ENCODE results near the gene PDLIM5.
"Not testable (repeated sequence)": the region's sequence is repeated elsewhere in the genome, so short reads cannot be mapped to it uniquely, and the experiment has no call there.

Gene PDLIM5, protein sequence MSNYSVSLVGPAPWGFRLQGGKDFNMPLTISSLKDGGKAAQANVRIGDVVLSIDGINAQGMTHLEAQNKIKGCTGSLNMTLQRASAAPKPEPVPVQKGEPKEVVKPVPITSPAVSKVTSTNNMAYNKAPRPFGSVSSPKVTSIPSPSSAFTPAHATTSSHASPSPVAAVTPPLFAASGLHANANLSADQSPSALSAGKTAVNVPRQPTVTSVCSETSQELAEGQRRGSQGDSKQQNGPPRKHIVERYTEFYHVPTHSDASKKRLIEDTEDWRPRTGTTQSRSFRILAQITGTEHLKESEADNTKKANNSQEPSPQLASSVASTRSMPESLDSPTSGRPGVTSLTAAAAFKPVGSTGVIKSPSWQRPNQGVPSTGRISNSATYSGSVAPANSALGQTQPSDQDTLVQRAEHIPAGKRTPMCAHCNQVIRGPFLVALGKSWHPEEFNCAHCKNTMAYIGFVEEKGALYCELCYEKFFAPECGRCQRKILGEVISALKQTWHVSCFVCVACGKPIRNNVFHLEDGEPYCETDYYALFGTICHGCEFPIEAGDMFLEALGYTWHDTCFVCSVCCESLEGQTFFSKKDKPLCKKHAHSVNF

DNA sequence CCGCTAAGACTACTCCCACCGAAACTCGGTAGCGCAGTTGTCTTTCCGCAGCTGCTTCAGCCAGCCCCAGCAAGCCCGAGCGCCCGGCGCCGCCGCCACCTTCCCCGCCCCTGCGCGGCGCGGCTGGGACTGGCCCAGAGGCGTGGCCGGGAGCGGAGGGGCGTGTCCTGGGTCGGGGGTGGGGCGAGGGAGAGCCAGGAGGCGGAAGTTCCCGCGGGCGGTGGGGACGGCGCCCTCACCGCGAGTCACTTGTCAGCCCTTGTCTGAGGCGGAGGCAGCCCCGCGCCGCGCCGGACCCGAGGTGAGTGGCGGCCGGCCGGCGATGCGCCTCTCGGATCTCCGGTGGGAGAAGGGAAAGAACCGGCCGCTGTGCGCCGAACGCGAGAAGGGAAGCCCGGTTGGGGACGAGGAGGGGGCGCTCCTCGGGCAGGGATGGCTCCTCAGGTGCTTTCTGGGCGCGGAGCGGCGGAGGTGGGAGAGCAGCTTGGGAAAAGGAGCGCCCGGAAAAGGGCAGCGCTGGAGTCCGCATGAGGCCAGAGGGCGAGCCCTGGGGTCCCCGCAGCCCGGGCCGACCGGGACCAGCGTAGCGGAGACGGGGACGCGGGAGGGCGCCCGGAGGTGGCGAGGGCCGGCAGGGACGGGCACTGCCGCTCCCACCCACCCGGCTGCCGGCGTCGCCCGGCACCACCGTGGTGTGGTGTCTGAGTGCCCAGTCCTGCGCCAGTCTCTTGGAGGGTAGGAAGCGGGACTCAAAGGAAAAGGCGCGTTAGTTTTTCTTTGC is at the start of gene PDLIM5:
Gene PDLIM5, plus strand, starts transcription at position 248 of the 781 bp plus-strand sequence. CDS start 3,347 bp downstream, outside the sequence.
- peak; percentile 78 to 89 for DNase-seq

DNA sequence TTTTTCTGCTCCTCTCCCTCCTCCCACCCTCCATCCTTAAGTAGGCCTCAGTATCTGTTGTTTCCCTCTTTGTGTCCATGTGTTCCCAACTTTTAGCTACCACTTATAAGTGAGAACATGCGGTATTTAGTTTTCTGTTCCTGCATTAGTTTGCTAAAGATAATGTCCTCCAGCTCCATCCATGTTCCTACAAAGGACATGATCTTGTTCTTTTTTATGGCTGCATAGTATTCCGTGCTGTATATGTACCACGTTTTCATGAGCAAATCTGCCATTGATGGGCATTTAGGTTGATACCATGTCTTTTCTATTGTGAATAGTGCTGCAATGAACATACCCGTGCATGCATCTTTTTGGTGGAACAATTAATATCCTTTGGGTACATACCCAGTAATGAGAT is 49.3 kb upstream of the PDLIM5 start:
- DNase-seq, result not testable (repeated sequence)

DNA sequence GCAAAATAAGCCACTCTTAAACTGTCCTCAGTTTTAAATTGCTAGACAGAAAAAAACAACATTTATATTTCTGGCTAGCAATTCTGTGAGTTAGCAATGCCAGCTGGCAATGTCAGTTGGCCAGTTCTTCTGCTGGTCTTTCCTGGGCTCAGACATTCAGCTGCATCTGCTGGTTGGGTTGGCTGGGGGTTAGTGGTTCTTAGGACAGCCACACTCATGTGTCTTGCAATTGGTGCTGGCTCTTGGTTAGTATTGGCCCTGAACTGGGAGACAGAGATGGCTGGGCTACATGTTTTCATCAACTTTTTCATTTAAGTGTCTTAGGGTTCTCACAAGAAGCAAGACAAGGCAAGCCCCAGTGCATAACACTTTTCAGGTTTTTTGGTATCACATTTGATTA is 48.0 kb upstream of the PDLIM5 start:
- DNase-seq, result peak; percentile 41 to 73

DNA sequence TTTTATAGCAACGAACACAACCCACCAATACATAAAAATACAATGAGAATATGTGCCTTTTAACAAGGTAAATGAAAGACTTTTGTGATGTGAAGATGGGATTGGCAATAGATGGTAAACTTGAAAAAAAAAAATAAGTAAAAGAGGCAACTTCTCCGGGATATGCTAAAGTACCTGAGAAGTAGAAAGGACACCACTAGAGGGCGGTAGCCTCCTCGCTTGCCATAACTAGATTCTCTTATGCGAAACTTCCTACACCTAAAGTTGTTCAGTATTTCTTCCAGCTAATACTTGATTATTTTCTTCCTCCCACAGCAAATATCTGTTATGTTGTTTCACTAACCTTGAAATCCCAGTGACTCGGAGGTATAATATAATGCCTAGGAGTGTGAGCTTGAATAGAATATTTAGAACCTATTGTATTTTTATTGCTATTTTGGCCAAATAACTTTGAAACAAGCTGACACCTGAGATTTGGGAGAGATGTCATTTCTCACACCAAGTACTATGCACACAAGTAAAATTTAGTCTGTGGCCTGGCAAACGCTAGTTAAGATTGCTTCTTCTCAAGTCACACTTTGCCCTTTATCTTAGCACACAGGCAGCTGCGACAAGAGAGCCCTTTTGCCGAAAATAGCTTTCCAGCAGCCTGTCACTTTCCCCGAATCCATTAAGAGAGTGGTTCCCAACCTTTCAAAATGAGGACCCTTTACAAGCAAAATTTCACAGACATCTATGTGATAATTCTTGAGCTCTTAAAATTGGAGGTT is 44.9 kb upstream of the PDLIM5 start:
- peak; percentile 42 to 83 for DNase-seq

DNA sequence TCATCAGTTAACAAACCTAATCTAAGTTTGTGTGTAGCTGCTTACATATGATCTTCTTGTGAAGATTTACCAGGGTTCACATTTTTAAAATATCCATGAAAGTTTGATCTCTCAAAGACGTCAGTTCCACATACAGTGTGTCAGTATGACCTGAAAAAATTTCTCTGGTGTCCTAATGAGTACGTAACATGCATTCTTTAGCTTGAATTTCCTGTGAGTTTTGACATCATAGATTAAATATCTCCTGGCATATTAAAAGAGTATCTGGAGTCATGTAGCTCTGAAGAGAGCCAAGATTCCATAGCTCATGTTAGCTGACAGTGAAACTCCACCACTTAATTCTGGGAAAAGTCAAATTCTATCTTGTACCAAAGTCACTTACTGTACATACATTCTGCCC is 43.9 kb upstream of the PDLIM5 start:
- DNase-seq, result no peak

- no peak for DNase-seq
These were observed 43.0 kb upstream of the PDLIM5 start for GRCh38 chr4:94408549-94409374.

GRCh38 chr4:94409375-94409679 is 42.4 kb upstream of the PDLIM5 start:
- no peak for DNase-seq

DNA sequence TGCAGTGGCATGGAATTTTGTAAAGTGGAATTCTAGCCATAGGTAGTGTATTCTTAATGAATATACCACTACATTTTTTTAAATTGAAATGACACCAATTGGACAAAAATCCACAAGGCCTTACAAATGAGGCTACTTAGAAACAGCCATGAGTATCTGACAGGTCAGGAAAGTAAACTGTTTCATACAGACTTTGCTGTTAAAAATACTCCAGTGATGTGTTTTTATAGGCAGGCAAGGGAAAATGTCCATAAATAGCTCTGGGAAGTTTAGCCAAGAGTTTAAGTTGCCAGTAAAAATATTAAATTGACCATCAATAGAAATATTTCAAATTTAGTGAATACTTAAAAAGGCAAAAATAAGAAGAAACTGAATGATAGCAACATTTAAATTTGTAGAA is 41.8 kb upstream of the PDLIM5 start:
- no peak for DNase-seq

GRCh38 chr4:94410678-94411206 is 41.0 kb upstream of the PDLIM5 start:
- DNase-seq, result peak; percentile 54 to 85

GRCh38 chr4:94411296-94411695 is 40.4 kb upstream of the PDLIM5 start:
- no peak for DNase-seq

GRCh38 chr4:94412019-94412657 is 39.6 kb upstream of the PDLIM5 start:
- no peak for DNase-seq

DNA sequence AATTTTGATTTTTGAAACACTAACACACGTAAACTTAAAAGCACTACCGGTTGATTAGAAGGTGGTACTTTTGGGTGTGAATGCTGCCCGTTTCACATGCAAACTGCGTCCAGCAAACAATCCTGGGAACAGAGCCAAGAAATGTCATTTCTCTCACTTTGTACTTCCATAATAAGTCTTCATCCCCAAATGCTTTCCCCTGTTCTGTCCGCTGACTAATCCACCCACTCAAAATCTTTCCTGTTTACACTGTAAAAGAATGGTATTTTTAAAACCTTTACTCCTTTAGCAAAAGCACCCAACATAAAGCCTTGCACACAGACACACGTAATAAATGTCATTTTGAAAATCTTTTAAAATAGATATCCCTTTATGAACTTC is 39.1 kb upstream of the PDLIM5 start:
- peak; percentile 51 to 64 for DNase-seq

GRCh38 chr4:94413085-94413840 is 38.5 kb upstream of the PDLIM5 start:
- DNase-seq, result no peak

- no peak for DNase-seq
These were observed 36.8 kb upstream of the PDLIM5 start for GRCh38 chr4:94414907-94415306.

GRCh38 chr4:94415448-94415847 is 36.3 kb upstream of the PDLIM5 start:
- no peak for DNase-seq

- DNase-seq, result no peak
These were observed 35.4 kb upstream of the PDLIM5 start for GRCh38 chr4:94416335-94416734.

DNA sequence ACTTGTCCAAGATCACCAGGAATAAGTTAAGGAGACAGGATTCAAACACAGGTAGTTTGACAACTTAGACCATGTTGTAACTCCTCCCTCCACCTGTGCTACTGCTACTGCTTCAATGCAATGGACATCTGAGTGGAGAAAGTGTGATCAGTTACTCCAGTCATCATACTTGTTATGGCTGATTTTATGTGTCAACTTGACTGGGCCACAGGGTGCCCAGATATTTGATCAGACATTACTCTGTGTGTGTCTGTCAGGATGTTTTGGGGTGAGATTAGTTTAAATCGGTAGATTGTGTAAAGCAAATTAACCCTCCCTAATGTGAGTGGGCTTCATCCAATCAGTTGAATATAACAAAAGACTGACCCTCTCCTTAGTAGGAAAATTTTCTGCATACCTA is 34.8 kb upstream of the PDLIM5 start:
- no peak for DNase-seq

GRCh38 chr4:94419549-94419948 is 32.2 kb upstream of the PDLIM5 start:
- DNase-seq, result no peak

DNA sequence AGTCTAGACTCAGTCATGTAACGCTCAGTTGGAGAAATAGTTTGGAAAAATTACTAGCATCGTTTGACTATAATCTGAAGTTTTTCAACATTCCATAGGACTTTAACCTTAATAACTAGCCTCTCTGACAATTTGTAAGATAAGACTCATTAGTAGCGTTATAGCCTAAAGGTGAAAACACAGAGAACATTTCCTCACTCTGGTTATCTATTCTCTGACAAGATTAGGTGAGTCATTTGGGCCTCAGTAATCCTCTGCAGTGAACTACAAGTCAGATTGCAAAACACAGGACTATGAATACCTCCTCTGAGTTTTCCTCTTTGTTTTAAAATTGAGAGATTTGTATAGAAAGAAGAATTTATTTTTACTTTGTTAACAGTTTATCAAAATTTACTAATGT is 31.8 kb upstream of the PDLIM5 start:
- DNase-seq, result no peak

DNA sequence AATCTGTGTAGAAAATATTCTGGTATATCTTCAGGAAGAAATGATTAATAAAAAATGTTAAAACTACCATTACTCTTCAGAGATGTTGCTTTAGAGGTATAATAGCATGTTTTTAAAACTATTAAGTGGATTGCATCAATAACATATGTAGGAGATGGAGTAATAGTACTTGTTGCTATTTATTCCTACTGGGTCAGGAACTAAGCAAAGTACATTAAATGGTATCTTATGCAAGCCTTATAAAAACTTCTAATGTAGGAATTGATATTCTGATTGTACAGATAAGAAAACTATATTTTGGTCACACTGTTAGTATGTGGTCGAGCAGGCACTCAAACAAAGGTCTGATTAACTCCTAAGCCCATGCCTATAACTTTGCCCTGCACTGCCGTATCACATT is 31.4 kb upstream of the PDLIM5 start:
- no peak for DNase-seq

- DNase-seq, result no peak
These were observed 25.0 kb upstream of the PDLIM5 start for GRCh38 chr4:94426783-94427182.
